ENCODE results near the gene TCF19.

- TF ChIP-seq TAF1 (IDR thresholded peaks at IDR 0.05; ENCODE audit: borderline replicate concordance, insufficient read depth, low read length) (no peak), REST (IDR thresholded peaks at IDR 0.05; ENCODE audit: insufficient read depth in 1 of 2, low read depth in 2 of 2, low read length in 2 of 2) (no peak), POLR2AphosphoS5 (IDR thresholded peaks at IDR 0.05; ENCODE audit: low read depth, low read length) (no peak)
These were observed 50.1 kb downstream of the TCF19 start for GRCh38 chr6:31208506-31208905.
